Gastrocnemius medialis (tissue), 4 donors: ENCODE measurements around the gene ZNF777. TPM values are rescaled to one million over a fixed set of nuclear protein-coding genes. Genes with fewer than 3 reads are reported as not detected.
"Not testable (repeated sequence)": the region's sequence is repeated elsewhere in the genome, so short reads cannot be mapped to it uniquely, and the experiment has no call there.

Source experiments
- ATAC-seq, 2 donors: fragments of 150-250 bp; one replicate each; pipeline ENCODE4 v1.9.1; 2016
- DNase-seq, 2 donors: peaks; one replicate each; pipeline ENCODE4 v3.0.0-alpha.2; 2019
- H3K27ac ChIP-seq, 4 donors: fragments of 200-600 bp; sonication (generic); 1 replicate in 1 of 4; 2 replicates in 3 of 4; pipeline ENCODE4 v1.5.1; 2016 to 2018; ENCODE audit warnings: mild to moderate bottlenecking in 2 of 4, moderate library complexity in 1 of 4
- H3K27me3 ChIP-seq, 3 donors: fragments of 200-600 bp; sonication (generic) in 2 of 3; 1 replicate in 1 of 3; 2 replicates in 2 of 3; pipeline versions ENCODE4 v1.5.1 to v1.6.0; 2016 to 2019; ENCODE audit warnings: mild to moderate bottlenecking in 1 of 3, moderate library complexity in 1 of 3
- H3K36me3 ChIP-seq, 2 donors: fragments of 200-600 bp; sonication (generic) in 1 of 2; one replicate each; pipeline ENCODE4 v1.5.1; 2017 to 2018
- H3K4me1 ChIP-seq, 2 donors: fragments of 200-600 bp; sonication (generic) in 1 of 2; one replicate each; pipeline ENCODE4 v1.5.1; 2016 to 2017; ENCODE audit warnings: mild to moderate bottlenecking in 2 of 2
- H3K4me3 ChIP-seq, 4 donors: fragments of 200-600 bp; sonication (generic) in 3 of 4; 1 replicate in 1 of 4; 2 replicates in 3 of 4; pipeline ENCODE4 v1.5.1; 2016 to 2019; ENCODE audit warnings: mild to moderate bottlenecking in 2 of 4
- H3K9me3 ChIP-seq, 3 donors: fragments of 200-600 bp; sonication (generic) in 2 of 3; 1 replicate in 1 of 3; 2 replicates in 2 of 3; pipeline ENCODE4 v1.5.1; 2016 to 2019
- CTCF ChIP-seq, 5 experiments: fragments of 450-650 bp in 3 of 5; fragments of 200-600 bp in 2 of 5; sonication (generic) in 2 of 5; IDR thresholded peaks in 4 of 5; conservative IDR thresholded peaks in 1 of 5; 1 replicate in 4 of 5; 2 replicates in 1 of 5; pipeline ENCODE4 v1.5.1; 2016 to 2019; ENCODE audit warnings: antibody characterized with exemption in 5 of 5, mild to moderate bottlenecking in 3 of 5, moderate library complexity in 3 of 5
- POLR2A ChIP-seq, 2 donors: fragments of 450-650 bp; IDR thresholded peaks; one replicate each; pipeline ENCODE4 v1.6.1; 2017; ENCODE audit warnings: antibody characterized with exemption in 2 of 2, mild to moderate bottlenecking in 2 of 2, moderate library complexity in 2 of 2
- in situ Hi-C, 4 donors: fragments of 200-750 bp; cut with MboI; loops; one replicate each; pipeline versions ENCODE4 v1.15.0 to v1.8.0; 2017; ENCODE audit warnings: low sequenced_read_pairs in 4 of 4
- intact Hi-C: fragments of 100-400 bp; cut with DNase I; formaldehyde crosslinking; loops from one replicate; pipeline ENCODE4 v1.15.1; 2023; ENCODE audit warnings: low total_unique reads
- total RNA-seq, 4 donors: library from RNA; depleted of rRNA; stranded (reverse); fragments of >200 nt; gene quantifications; one replicate each; pipeline versions ENCODE4 v1.1.0 to v1.2.3, GENCODE V29; 2016

The ZNF777 gene
- total RNA-seq, 4 donors from 2014 or later = 7.6 to 17.6 (median 15.1) TPM

GRCh38 chr7:149494738-149495368 is 34.0 kb upstream of the ZNF777 start:
- no peaks in the 10 kb centered on the region for H3K27me3 ChIP-seq
- no peaks in the 10 kb centered on the region for H3K9me3 ChIP-seq
- TF ChIP-seq POLR2A (IDR thresholded peaks at IDR 0.05) (no peak), CTCF (IDR thresholded peaks at IDR 0.05 in 4 of 5, conservative IDR thresholded peaks at IDR 0.05 in 1 of 5) (no peak)
- in situ Hi-C loops = loop anchor here in 1 of 4 donors (25.0 kb wide), 1 partner anchor 233 kb away; the partner anchor contains the start of gene ZNF783
- peaks cover 0 to 44% of the 10 kb centered on the region in 2 donors for H3K36me3 ChIP-seq
- ATAC-seq (no peak), DNase-seq (no peak)
- no peak overlapping the region for H3K4me3 ChIP-seq
- peaks cover 25% of the 10 kb centered on the region in 2 donors for H3K4me1 ChIP-seq
- intact Hi-C loops = loop anchor here (5.0 kb wide), 3 partner anchors 127 to 258 kb away; partner anchors contain the start of genes ZNF212 and ZNF783
- peak overlapping the region; percentile 31 to 84 (median 60) for H3K27ac ChIP-seq

- intact Hi-C loops, H3K9me3 ChIP-seq, H3K27me3 ChIP-seq, H3K4me3 ChIP-seq, ATAC-seq, DNase-seq, H3K27ac ChIP-seq: not testable (repeated sequence)
- in situ Hi-C loops = loop anchor here in 1 of 4 donors (25.0 kb wide), 1 partner anchor 232 kb away; the partner anchor contains the start of gene ZNF783
- H3K36me3 ChIP-seq = peaks cover 0 to 50% of the 10 kb centered on the region in 2 donors
- H3K4me1 ChIP-seq = peaks cover 25% of the 10 kb centered on the region in 2 donors
Measured at GRCh38 chr7:149493975-149494374, 33.1 kb upstream of the ZNF777 start.

GRCh38 chr7:149493366-149493765 is 32.5 kb upstream of the ZNF777 start:
- no peak for ATAC-seq
- H3K4me1 ChIP-seq = peaks cover 25% of the 10 kb centered on the region in 2 donors
- intact Hi-C loops = no loop called here

GRCh38 chr7:149490083-149490760 is 29.4 kb upstream of the ZNF777 start:
- intact Hi-C loops = no loop called here
- Histone ChIP-seq H3K27me3 (no peaks in the 10 kb centered on the region), H3K4me3 (no peak overlapping the region), H3K9me3 (no peaks in the 10 kb centered on the region), H3K4me1 (peaks cover 12 to 15% of the 10 kb centered on the region in 2 donors), H3K27ac (no peak overlapping the region), H3K36me3 (peaks cover 0 to 73% of the 10 kb centered on the region in 2 donors)
- DNase-seq (no peak), ATAC-seq (no peak)
- in situ Hi-C loops = loop anchor here in 1 of 4 donors (25.0 kb wide), 1 partner anchor 228 kb away; the partner anchor contains the start of gene ZNF783
- no peak for TF ChIP-seq CTCF (IDR thresholded peaks at IDR 0.05 in 4 of 5, conservative IDR thresholded peaks at IDR 0.05 in 1 of 5)

More at GRCh38 chr7:149493366-149493765, 32.5 kb upstream of the ZNF777 start:
- no peaks in the 10 kb centered on the region for H3K27me3 ChIP-seq
- no peak overlapping the region for H3K27ac ChIP-seq
- no peaks in the 10 kb centered on the region for H3K9me3 ChIP-seq
- H3K36me3 ChIP-seq = peaks cover 0 to 50% of the 10 kb centered on the region in 2 donors
- no peak overlapping the region for H3K4me3 ChIP-seq
- TF ChIP-seq CTCF (IDR thresholded peaks at IDR 0.05 in 4 of 5, conservative IDR thresholded peaks at IDR 0.05 in 1 of 5) (no peak), POLR2A (IDR thresholded peaks at IDR 0.05) (no peak)
- in situ Hi-C loops = loop anchor here in 1 of 4 donors (25.0 kb wide), 1 partner anchor 231 kb away; the partner anchor contains the start of gene ZNF783
- DNase-seq = no peak
